ENCODE results near the gene PAPSS2. TPM values are rescaled to one million over a fixed set of nuclear protein-coding genes. Genes with fewer than 3 reads are reported as not detected.

The PAPSS2 gene
- total RNA-seq, 1 experiment from 2014 or later = 24.5 TPM

DNA sequence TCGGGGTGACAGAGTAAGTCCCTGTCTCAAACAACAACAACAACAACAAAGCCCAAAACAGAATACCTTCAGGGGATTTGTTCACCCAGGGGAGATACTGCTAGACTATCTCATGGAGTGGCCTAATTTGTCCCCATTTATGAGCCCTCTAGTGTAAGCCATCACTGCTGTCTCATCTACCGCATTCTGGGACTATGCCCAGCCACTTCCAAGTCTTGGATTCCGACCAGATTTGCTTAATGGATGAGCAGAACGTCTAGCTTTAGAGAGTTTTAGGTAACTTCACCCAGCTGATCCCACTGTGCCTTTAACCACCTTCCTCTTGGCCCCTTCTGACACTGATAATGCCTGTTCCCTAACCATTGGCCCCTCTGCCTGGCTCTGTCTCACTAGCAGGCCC lies 47.1 kb downstream of the PAPSS2 start:
- Histone ChIP-seq H4K5ac (ENCODE audit: insufficient read length, low read depth, low read length) (no peak overlapping the region), H2BK20ac (ENCODE audit: low read depth, low read length, poor library complexity, severe bottlenecking) (no peak overlapping the region), H3T11ph (ENCODE audit: low read length) (no peak overlapping the region), H3K9ac (ENCODE audit: extremely low read depth, insufficient read length, low read length) (no peak overlapping the region), H2AK5ac (ENCODE audit: insufficient read length, low read length) (no peak overlapping the region), H2AFZ (ENCODE audit: low read length) (no peak overlapping the region), H3K27ac (ENCODE audit: insufficient read length, low read depth, low read length) (no peak overlapping the region), H3K14ac (ENCODE audit: insufficient read depth, low read length) (no peak overlapping the region), H3K79me1 (ENCODE audit: insufficient read depth, low read depth, low read length, poor library complexity, severe bottlenecking) (no peaks in the 10 kb centered on the region), H3K18ac (ENCODE audit: insufficient read length, low read depth, low read length) (no peak overlapping the region), H3K27me3 (ENCODE audit: insufficient read depth, low read length) (no peaks in the 10 kb centered on the region), H3K9me3 (ENCODE audit: control insufficient read depth, low read depth, low read length) (no peaks in the 10 kb centered on the region), H4K20me1 (ENCODE audit: control insufficient read depth, insufficient read depth, insufficient read length) (no peaks in the 10 kb centered on the region), H2BK120ac (ENCODE audit: low read depth, low read length, poor library complexity, severe bottlenecking) (no peak overlapping the region), H3K56ac (ENCODE audit: insufficient read length, low read depth, low read length) (no peak overlapping the region), H3K4me2 (ENCODE audit: insufficient read depth, insufficient read length, low read length) (no peak overlapping the region), H2BK12ac (ENCODE audit: insufficient read length, low read depth, low read length) (no peak overlapping the region), H3K4me1 (ENCODE audit: insufficient read depth, low read length) (no peaks in the 10 kb centered on the region), H2BK5ac (ENCODE audit: insufficient read length, low read length) (no peak overlapping the region), H4K8ac (replicated peaks; ENCODE audit: insufficient read length, low read depth, low read length) (no peak overlapping the region), H3K79me2 (ENCODE audit: insufficient read depth, low read length) (no peaks in the 10 kb centered on the region), H3K23me2 (ENCODE audit: insufficient read length, low read depth, low read length, poor library complexity, severe bottlenecking) (no peaks in the 10 kb centered on the region), H4K91ac (ENCODE audit: insufficient read length, low read depth, low read length) (no peak overlapping the region), H3K4ac (ENCODE audit: low read depth, low read length) (no peak overlapping the region), H2BK15ac (ENCODE audit: low read depth, low read length) (no peak overlapping the region), H3K23ac (ENCODE audit: insufficient read length, low read depth, low read length) (no peak overlapping the region)
- no peak for TF ChIP-seq CTCF (conservative IDR thresholded peaks at IDR 0.05)
- no peak overlapping the region for H3K4me3 Mint-ChIP-seq
- H3K4me1 Mint-ChIP-seq = no peaks in the 10 kb centered on the region
- peak overlapping the region in 2 of 3 experiments; percentile 33 to 90; a peak in 3 of 7 replicates for H3K27ac Mint-ChIP-seq
- no peaks in the 10 kb centered on the region for H3K9me3 Mint-ChIP-seq
- DNase-seq = no peak
- peaks cover 0 to 4% (median 0%) of the 10 kb centered on the region in 3 experiments; a peak in 1 of 7 replicates for H3K36me3 Mint-ChIP-seq (ENCODE audit: insufficient read depth in 1 of 3, low read depth in 3 of 3)
- no CpG with 5 or more reads among the region's 4 CpGs for WGBS (ENCODE audit: extremely low coverage, insufficient read length, low lambda C conversion rate)
- H3K27me3 Mint-ChIP-seq (ENCODE audit: low read depth) = no peaks in the 10 kb centered on the region

All from H9 (cell line).